GM21528 (cell line): Measurements from ENCODE around the gene EPS8L2.

Experiments used
- ATAC-seq: cut with Tn5 transposase; IDR thresholded peaks from one replicate; pipeline ENCODE4 v1.9.1; 2021; ENCODE audit warnings: mild to moderate bottlenecking, moderate library complexity; ENCODE audit not compliant: unreplicated experiment, low FRiP score

The EPS8L2 gene

GRCh38 chr11:772429-773390 lies 66.7 kb downstream of the EPS8L2 start:
- ATAC-seq: no peak

GRCh38 chr11:773425-773824 lies 67.4 kb downstream of the EPS8L2 start:
- ATAC-seq: no peak

- ATAC-seq: no peak
These were observed 67.8 kb downstream of the EPS8L2 start for GRCh38 chr11:773830-774229.

- ATAC-seq: no peak
These were observed 69.0 kb downstream of the EPS8L2 start for GRCh38 chr11:774873-775592.

GRCh38 chr11:776263-776560 lies 70.2 kb downstream of the EPS8L2 start:
- no peak for ATAC-seq

GRCh38 chr11:776561-777287 lies 70.7 kb downstream of the EPS8L2 start:
- ATAC-seq: peak; percentile 37
